A673 (cell line): ENCODE data around the gene FUT8. TPM values are rescaled to one million over a fixed set of nuclear protein-coding genes. Genes with fewer than 3 reads are reported as not detected.

Experiments
- Bru-seq: library from RNA; stranded (reverse); fragments of 400-500 nt; gene quantifications from one replicate; lab custom pipeline; 2021; lab: Mats Ljungman, UMichigan
- BruChase-seq, 2 experiments: library from RNA; stranded (reverse); fragments of 400-500 nt; gene quantifications; one replicate each; lab custom pipeline; 2021; lab: Mats Ljungman, UMichigan
- BruUV-seq: library from RNA; stranded (reverse); fragments of 400-500 nt; replicated peaks from 2 replicates; lab custom pipeline; 2021; lab: Mats Ljungman, UMichigan
- CTCF ChIA-PET: fragments of 300-600 bp; sonication (Branson Sonifier 250); formaldehyde crosslinking; loops from one replicate; lab custom pipeline; 2022; ENCODE audit warnings: antibody characterized with exemption; lab: Charles Lee
- POLR2A ChIA-PET: fragments of 300-600 bp; sonication (Branson Sonifier 250); formaldehyde crosslinking; loops from one replicate; lab custom pipeline; 2022; ENCODE audit warnings: antibody characterized with exemption; ENCODE audit not compliant: low non-redundant PET; lab: Charles Lee
- DNase-seq: peaks from one replicate; pipeline ENCODE4 v3.0.0-alpha.2; 2015; ENCODE audit warnings: low spot score
- H3K27ac ChIP-seq: fragments of 200-600 bp; sonication (generic); 2 replicates; pipeline ENCODE4 v1.5.1; 2016; ENCODE audit warnings: mixed run types, low read depth, mild to moderate bottlenecking, mixed read lengths, antibody characterized with exemption, low read length; ENCODE audit not compliant: poor library complexity, severe bottlenecking
- H3K27me3 ChIP-seq: fragments of 200-600 bp; sonication (generic); replicated peaks from 2 replicates; pipeline ENCODE4 v1.6.1; 2017; ENCODE audit warnings: mixed run types, low read depth, mild to moderate bottlenecking, mixed read lengths, antibody characterized with exemption, low read length; ENCODE audit not compliant: insufficient read depth, poor library complexity
- H3K36me3 ChIP-seq: fragments of 200-600 bp; sonication (generic); 2 replicates; pipeline ENCODE4 v1.6.1; 2016; ENCODE audit warnings: mixed run types, mild to moderate bottlenecking, mixed read lengths, antibody characterized with exemption, low read length; ENCODE audit not compliant: insufficient read depth, poor library complexity, severe bottlenecking
- H3K4me1 ChIP-seq: fragments of 200-600 bp; sonication (generic); 2 replicates; pipeline ENCODE4 v1.6.1; 2017; ENCODE audit warnings: mixed run types, mild to moderate bottlenecking, mixed read lengths, antibody characterized with exemption, low read length; ENCODE audit not compliant: insufficient read depth, poor library complexity, severe bottlenecking
- H3K4me3 ChIP-seq: fragments of 200-600 bp; sonication (generic); 2 replicates; pipeline ENCODE4 v1.5.1; 2016; ENCODE audit warnings: low read depth, mixed run types, mild to moderate bottlenecking, mixed read lengths, low read length; ENCODE audit not compliant: poor library complexity, severe bottlenecking
- H3K9me3 ChIP-seq: fragments of 200-600 bp; sonication (generic); 2 replicates; pipeline ENCODE4 v1.6.1; 2016; ENCODE audit warnings: mixed run types, low read depth, mild to moderate bottlenecking, mixed read lengths, antibody characterized with exemption, low read length; ENCODE audit not compliant: poor library complexity, severe bottlenecking
- EZH2 ChIP-seq: fragments of 200-600 bp; sonication (generic); IDR thresholded peaks from 2 replicates; pipeline ENCODE4 v1.6.1; 2017; ENCODE audit warnings: borderline replicate concordance, low read depth, mild to moderate bottlenecking, mixed read lengths, antibody characterized with exemption, low read length; ENCODE audit not compliant: poor library complexity, severe bottlenecking
- intact Hi-C: fragments of 100-400 bp; cut with micrococcal nuclease; formaldehyde crosslinking; loops from one replicate; pipeline ENCODE4 v1.10.0; 2022; ENCODE audit not compliant: unreplicated experiment
- long read RNA-seq: library from polyadenylated mRNA; stranded (forward); transcript quantifications from one replicate; pipeline ENCODE4 v2.0.0, GENCODE V29; 2022
- total RNA-seq: library from RNA; stranded (reverse); gene quantifications from 2 replicates; pipeline ENCODE4 v1.2.3, GENCODE V29; 2021
- TF ChIP-seq, protein P1 (sequence below): fragments of 300-800, 200-600 bp; sonication (generic); conservative IDR thresholded peaks from 2 replicates; pipeline ENCODE4 v1.5.1; 2017; ENCODE audit warnings: low read depth, mild to moderate bottlenecking, antibody characterized with exemption, low read length, moderate library complexity, mixed read lengths

The FUT8 gene
- 11.0 and 11.6 TPM in 2 replicates for total RNA-seq
- Bru-seq, nascent RNA, result percentile 54 among the genes with signal in this experiment
- BruChase-seq, experiment 1, labeled RNA remaining after a 2-hour chase, result percentile 48 among the genes with signal in this experiment
- BruChase-seq, experiment 2, labeled RNA remaining after a 6-hour chase, result percentile 46 among the genes with signal in this experiment
- long read RNA-seq, full-length matches to known transcripts, result 2 of 6 reads
- long read RNA-seq, partial matches to known transcripts, result 0 of 6 reads
- long read RNA-seq, other reads (novel, unspliced or antisense), result 4 of 6 reads

DNA sequence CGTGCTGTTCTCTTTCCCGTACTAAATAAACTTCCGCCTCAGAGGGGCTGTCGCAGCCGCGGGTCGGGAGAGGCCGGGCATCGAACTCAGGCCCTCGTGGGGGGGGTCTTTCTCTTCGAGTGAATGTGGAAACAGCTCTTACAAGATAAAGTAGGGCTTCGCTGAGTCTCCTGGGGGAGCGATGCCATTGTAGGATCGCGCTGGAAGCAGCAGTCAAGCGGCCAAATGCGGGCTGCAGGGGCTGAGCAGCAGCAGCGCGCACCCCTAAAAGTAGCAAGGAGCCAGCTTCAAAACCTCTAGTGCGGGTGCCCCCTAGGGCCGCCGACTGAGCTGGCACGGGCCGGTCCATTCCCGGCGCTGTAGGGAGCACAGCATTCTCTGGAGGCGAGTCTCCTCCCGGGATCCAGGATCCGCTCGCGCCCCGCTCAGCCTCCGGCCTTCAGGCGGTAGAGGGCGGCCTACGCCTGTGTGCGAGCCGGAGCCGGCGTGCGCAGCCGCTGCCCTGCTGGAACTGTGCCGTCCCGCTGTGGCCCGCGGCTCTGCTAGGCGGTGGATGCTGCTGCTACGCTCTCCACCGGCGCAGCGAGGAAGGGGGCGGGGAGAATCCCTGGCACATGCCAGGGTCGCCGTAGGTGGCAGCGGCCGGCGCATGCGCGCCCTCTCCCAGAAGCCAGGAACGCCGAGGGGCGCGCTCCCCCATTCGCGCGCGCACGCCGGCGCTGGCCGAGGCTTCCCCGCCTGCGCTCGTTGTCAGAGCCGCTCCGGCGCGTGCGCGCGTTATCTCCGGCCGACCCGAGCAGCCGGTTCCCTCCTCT lies at the start of gene FUT8:
Gene FUT8, plus strand, starts transcription at position 699 of the 815 bp plus-strand sequence. CDS start 148,834 bp downstream, outside the sequence.
- H3K27ac ChIP-seq, result peak within 1 kb of the TSS; percentile 68
- H3K27me3 ChIP-seq, result no peaks in the 10 kb centered on the region
- CTCF ChIA-PET, result interaction anchor here (0.9 to 2.6 kb wide), 4 partner anchors 248 to 547 kb away, joined by 3 to 9 read pairs (median 7); no protein-coding TSS in a partner anchor
- POLR2A ChIA-PET, result no interaction called here
- peak within 1 kb of the TSS; percentile 68 for H3K4me3 ChIP-seq
- peak; percentile 96 for DNase-seq
- no peaks in the 10 kb centered on the region for H3K9me3 ChIP-seq
- intact Hi-C loops, result loop anchor here (2.0 to 5.0 kb wide), 4 partner anchors 190 to 659 kb away; no protein-coding TSS in a partner anchor
- TF ChIP-seq EZH2, result no peak
- TF ChIP-seq, protein P1, sequence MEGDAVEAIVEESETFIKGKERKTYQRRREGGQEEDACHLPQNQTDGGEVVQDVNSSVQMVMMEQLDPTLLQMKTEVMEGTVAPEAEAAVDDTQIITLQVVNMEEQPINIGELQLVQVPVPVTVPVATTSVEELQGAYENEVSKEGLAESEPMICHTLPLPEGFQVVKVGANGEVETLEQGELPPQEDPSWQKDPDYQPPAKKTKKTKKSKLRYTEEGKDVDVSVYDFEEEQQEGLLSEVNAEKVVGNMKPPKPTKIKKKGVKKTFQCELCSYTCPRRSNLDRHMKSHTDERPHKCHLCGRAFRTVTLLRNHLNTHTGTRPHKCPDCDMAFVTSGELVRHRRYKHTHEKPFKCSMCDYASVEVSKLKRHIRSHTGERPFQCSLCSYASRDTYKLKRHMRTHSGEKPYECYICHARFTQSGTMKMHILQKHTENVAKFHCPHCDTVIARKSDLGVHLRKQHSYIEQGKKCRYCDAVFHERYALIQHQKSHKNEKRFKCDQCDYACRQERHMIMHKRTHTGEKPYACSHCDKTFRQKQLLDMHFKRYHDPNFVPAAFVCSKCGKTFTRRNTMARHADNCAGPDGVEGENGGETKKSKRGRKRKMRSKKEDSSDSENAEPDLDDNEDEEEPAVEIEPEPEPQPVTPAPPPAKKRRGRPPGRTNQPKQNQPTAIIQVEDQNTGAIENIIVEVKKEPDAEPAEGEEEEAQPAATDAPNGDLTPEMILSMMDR, result peak; percentile 69
- BruUV-seq, result no TSS peak
- H3K36me3 ChIP-seq, result no peaks in the 10 kb centered on the region
- H3K4me1 ChIP-seq, result peaks cover 5% of the 10 kb centered on the region

- POLR2A ChIA-PET, result no interaction called here
- Histone ChIP-seq H3K27me3 (no peaks in the 10 kb centered on the region), H3K4me3 (no peak overlapping the region), H3K27ac (no peak overlapping the region), H3K36me3 (no peaks in the 10 kb centered on the region), H3K4me1 (no peaks in the 10 kb centered on the region), H3K9me3 (no peaks in the 10 kb centered on the region)
- CTCF ChIA-PET, result no interaction called here
- no TSS peak for BruUV-seq
- no peak for DNase-seq
- intact Hi-C loops, result no loop called here
- TF ChIP-seq, protein P1, result no peak
- TF ChIP-seq EZH2, result no peak
Measured at GRCh38 chr14:65366802-65367565, 45.5 kb upstream of the FUT8 start.

- TF ChIP-seq, protein P1, result no peak
- no peak for TF ChIP-seq EZH2
- Histone ChIP-seq H3K36me3 (no peaks in the 10 kb centered on the region), H3K9me3 (no peaks in the 10 kb centered on the region), H3K27me3 (no peaks in the 10 kb centered on the region), H3K27ac (no peak overlapping the region), H3K4me1 (no peaks in the 10 kb centered on the region), H3K4me3 (no peak overlapping the region)
- intact Hi-C loops, result no loop called here
- peak; percentile 9 for DNase-seq
- CTCF ChIA-PET, result no interaction called here
- POLR2A ChIA-PET, result no interaction called here
- BruUV-seq, result no TSS peak
Measured at GRCh38 chr14:65369560-65369959, 43.0 kb upstream of the FUT8 start.
